Keratinocyte (primary cell): Measurements from ENCODE around the gene GPR146. TPM values are rescaled to one million over a fixed set of nuclear protein-coding genes. Genes with fewer than 3 reads are reported as not detected.

Source experiments
- DNase-seq: peaks from one replicate; pipeline ENCODE4 v3.0.0-alpha.2; 2011; ENCODE audit warnings: low read depth, missing footprints, low spot score
- FAIRE-seq: peaks from 2 replicates; lab custom pipeline; 2011; peaks lifted over from hg19 to GRCh38; lab: Jason Lieb, UNC
- H2AFZ ChIP-seq: 2 replicates; pipeline ENCODE4 v1.6.0; 2012; ENCODE audit warnings: low read length, control low read depth, inconsistent platforms; ENCODE audit not compliant: control insufficient read depth
- H3K27ac ChIP-seq: 2 replicates; pipeline ENCODE4 v1.5.1; 2011; ENCODE audit warnings: low read length; ENCODE audit not compliant: control insufficient read depth, insufficient read depth
- H3K27me3 ChIP-seq: 3 replicates; pipeline ENCODE4 v1.6.0; 2011; ENCODE audit warnings: low read length; ENCODE audit not compliant: control insufficient read depth, insufficient read depth; ENCODE audit errors: extremely low read depth
- H3K36me3 ChIP-seq, 2 experiments: 2 replicates in 1 of 2; 3 replicates in 1 of 2; pipeline ENCODE4 v1.5.1; 2011; ENCODE audit warnings: low read length in 2 of 2, mild to moderate bottlenecking in 1 of 2; ENCODE audit not compliant: control insufficient read depth in 2 of 2, insufficient read depth in 2 of 2; ENCODE audit errors: extremely low read depth in 1 of 2
- H3K4me1 ChIP-seq: 3 replicates; pipeline ENCODE4 v1.5.1; 2011; ENCODE audit warnings: low read length; ENCODE audit not compliant: control insufficient read depth, insufficient read depth; ENCODE audit errors: extremely low read depth
- H3K4me2 ChIP-seq: 3 replicates; pipeline ENCODE4 v1.6.0; 2011; ENCODE audit warnings: low read depth, low read length; ENCODE audit not compliant: control insufficient read depth, insufficient read depth; ENCODE audit errors: extremely low read depth
- H3K4me3 ChIP-seq, 3 experiments: fragments of 200-600 bp in 1 of 3; sonication (generic) in 1 of 3; 2 replicates in 2 of 3; 3 replicates in 1 of 3; pipeline ENCODE4 v1.5.1; 2011 to 2016; ENCODE audit warnings: low read length in 3 of 3, mild to moderate bottlenecking in 3 of 3, control low read depth in 2 of 3, inconsistent platforms in 1 of 3, low read depth in 1 of 3, mixed read lengths in 1 of 3, mixed run types in 1 of 3, moderate library complexity in 1 of 3; ENCODE audit not compliant: control insufficient read depth in 2 of 3, insufficient read depth in 2 of 3; ENCODE audit errors: extremely low read depth in 1 of 3
- H3K79me2 ChIP-seq: 2 replicates; pipeline ENCODE4 v1.6.0; 2012; ENCODE audit warnings: low read length; ENCODE audit not compliant: control insufficient read depth, insufficient read depth
- H3K9ac ChIP-seq: 3 replicates; pipeline ENCODE4 v1.6.0; 2011; ENCODE audit warnings: low read length; ENCODE audit not compliant: control insufficient read depth, insufficient read depth; ENCODE audit errors: extremely low read depth
- H3K9me1 ChIP-seq: 3 replicates; pipeline ENCODE4 v1.6.0; 2011; ENCODE audit warnings: low read length; ENCODE audit not compliant: control insufficient read depth, insufficient read depth; ENCODE audit errors: extremely low read depth
- H3K9me3 ChIP-seq: 2 replicates; pipeline ENCODE4 v1.5.1; 2012; ENCODE audit warnings: low read depth, low read length; ENCODE audit not compliant: control insufficient read depth
- H4K20me1 ChIP-seq: 3 replicates; pipeline ENCODE4 v1.6.0; 2011; ENCODE audit warnings: low read length; ENCODE audit not compliant: control insufficient read depth, insufficient read depth; ENCODE audit errors: extremely low read depth
- CTCF ChIP-seq, 3 experiments: IDR thresholded peaks in 1 of 3; conservative IDR thresholded peaks in 1 of 3; optimal IDR thresholded peaks in 1 of 3; 2 replicates in 2 of 3; 3 replicates in 1 of 3; pipeline versions ENCODE3 to v1.5.1; 2011; ENCODE audit warnings: low read length in 3 of 3, mild to moderate bottlenecking in 3 of 3, moderate library complexity in 2 of 3, control low read depth in 1 of 3, inconsistent platforms in 1 of 3; ENCODE audit not compliant: insufficient read depth in 2 of 3; ENCODE audit errors: extremely low read depth in 1 of 3
- EZH2 ChIP-seq: IDR thresholded peaks from one replicate; pipeline ENCODE4 v1.6.1; 2012; ENCODE audit warnings: inconsistent platforms, mild to moderate bottlenecking, low read length, moderate library complexity
- dilution Hi-C: fragments of 300-500 bp; cut with MboI; formaldehyde crosslinking; loops from one replicate; pipeline ENCODE4 v1.7.0; 2020; ENCODE audit warnings: low sequenced_read_pairs; ENCODE audit not compliant: extremely low pct_ligation_motif_present
- polyA plus RNA-seq, 5 experiments: library from polyadenylated mRNA; depleted of rRNA in 3 of 5; stranded (reverse) in 3 of 5; stranded (forward) in 1 of 5; unstranded in 1 of 5; fragments of >200 nt; gene quantifications; 1 replicate in 1 of 5; 2 replicates in 3 of 5; 3 replicates in 1 of 5; pipeline versions ENCODE4 v1.2.1 to v1.2.3, GENCODE V29; 2011 to 2012; ENCODE audit warnings: missing spikeins in 2 of 5, low read depth in 1 of 5, low replicate concordance in 1 of 5

Gene GPR146
- polyA plus RNA-seq, 1 donor (not counting 4 experiments of a cell fraction or from before 2014, with no cell fraction given), result 0.13 TPM

DNA sequence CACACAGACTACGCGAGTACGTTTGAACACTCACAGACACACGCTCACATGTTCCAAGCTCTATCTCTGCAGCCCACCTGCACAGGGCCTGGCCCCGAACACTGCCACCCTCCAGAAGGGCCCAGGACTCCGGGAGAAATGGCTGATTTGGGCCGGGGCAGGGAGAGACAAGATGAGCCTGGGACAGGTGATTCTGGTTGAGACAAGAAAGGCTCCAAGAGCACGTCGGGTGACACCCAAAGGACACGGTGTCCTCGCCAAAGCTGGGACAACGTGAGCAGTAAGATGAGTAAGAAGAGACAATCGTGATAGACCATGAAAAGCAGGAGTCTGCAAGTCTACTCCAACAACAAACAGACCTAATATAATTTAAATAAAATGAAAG is 52.8 kb downstream of the GPR146 start:
- H3K4me3 ChIP-seq, result no peak overlapping the region
- H4K20me1 ChIP-seq, result peaks cover 12% of the 10 kb centered on the region
- peaks cover 3 to 11% of the 10 kb centered on the region in 2 experiments for H3K36me3 ChIP-seq
- H3K9ac ChIP-seq, result no peak overlapping the region
- DNase-seq (no peak), FAIRE-seq (no peak)
- peaks cover 14% of the 10 kb centered on the region for H3K4me1 ChIP-seq
- dilution Hi-C loops, result no loop called here
- no peak for TF ChIP-seq CTCF (optimal IDR thresholded peaks at IDR 0.05 in 1 of 3, IDR thresholded peaks at IDR 0.05 in 1 of 3, conservative IDR thresholded peaks at IDR 0.05 in 1 of 3; ENCODE audit: extremely low read depth in 1 of 3, insufficient read depth in 2 of 3, low read length in 3 of 3)
- TF ChIP-seq EZH2, result no peak
- H3K27ac ChIP-seq, result no peak overlapping the region
- H3K9me1 ChIP-seq, result no peaks in the 10 kb centered on the region
- no peak overlapping the region for H3K4me2 ChIP-seq
- no peaks in the 10 kb centered on the region for H3K27me3 ChIP-seq
- no peak overlapping the region for H2AFZ ChIP-seq
- H3K79me2 ChIP-seq, result peaks cover 15% of the 10 kb centered on the region
- no peaks in the 10 kb centered on the region for H3K9me3 ChIP-seq

- peaks cover 3 to 9% of the 10 kb centered on the region in 2 experiments for H3K36me3 ChIP-seq
- H3K4me1 ChIP-seq, result peaks cover 14% of the 10 kb centered on the region
- H3K79me2 ChIP-seq, result peaks cover 18% of the 10 kb centered on the region
- H3K4me3 ChIP-seq, result no peak overlapping the region
- TF ChIP-seq CTCF (optimal IDR thresholded peaks at IDR 0.05 in 1 of 3, IDR thresholded peaks at IDR 0.05 in 1 of 3, conservative IDR thresholded peaks at IDR 0.05 in 1 of 3; ENCODE audit: extremely low read depth in 1 of 3, insufficient read depth in 2 of 3, low read length in 3 of 3), result no peak
- no peak for TF ChIP-seq EZH2
- H2AFZ ChIP-seq, result no peak overlapping the region
- no peak for DNase-seq
- no peak overlapping the region for H3K9ac ChIP-seq
- dilution Hi-C loops, result no loop called here
- H3K9me3 ChIP-seq, result no peaks in the 10 kb centered on the region
- no peak overlapping the region for H3K4me2 ChIP-seq
- no peaks in the 10 kb centered on the region for H3K27me3 ChIP-seq
- no peaks in the 10 kb centered on the region for H3K9me1 ChIP-seq
- H3K27ac ChIP-seq, result no peak overlapping the region
- peaks cover 14% of the 10 kb centered on the region for H4K20me1 ChIP-seq
- FAIRE-seq, result no peak
Observed at GRCh38 chr7:1098243-1099153, 54.2 kb downstream of the GPR146 start.
